HL-60 (cell line): ENCODE measurements around the gene ATG10.

Source experiments
- CTCF ChIP-seq: IDR thresholded peaks from one replicate; pipeline ENCODE4 v1.5.1; 2011; ENCODE audit warnings: low read length, control low read depth, inconsistent platforms; ENCODE audit not compliant: insufficient read depth
- GABPA ChIP-seq: IDR thresholded peaks from 2 replicates; pipeline ENCODE4 v1.6.1; 2012; ENCODE audit warnings: low read depth
- SPI1 ChIP-seq: IDR thresholded peaks from 2 replicates; pipeline ENCODE4 v1.6.1; 2012; ENCODE audit warnings: low read depth, mild to moderate bottlenecking, borderline replicate concordance

- TF ChIP-seq CTCF (no peak), SPI1 (no peak), GABPA (no peak)
Measured at GRCh38 chr5:82274343-82275211, 302.8 kb downstream of the ATG10 start.
